Head of caudate nucleus (tissue), 42 donors: ENCODE measurements around the gene HTD2.
"Not testable (repeated sequence)": the region's sequence is repeated elsewhere in the genome, so short reads cannot be mapped to it uniquely, and the experiment has no call there.

ENCODE experiments used
- DNase-seq, 42 donors: peaks; one replicate each; pipeline versions ENCODE4 v3.0.0 to v3.0.0-alpha.2; 2020 to 2021; ENCODE audit warnings: mixed read lengths in 7 of 42
- intact Hi-C: fragments of 100-400 bp; cut with DNase I; formaldehyde crosslinking; loops from one replicate; pipeline ENCODE4 v1.15.0; 2022

Gene HTD2

DNA sequence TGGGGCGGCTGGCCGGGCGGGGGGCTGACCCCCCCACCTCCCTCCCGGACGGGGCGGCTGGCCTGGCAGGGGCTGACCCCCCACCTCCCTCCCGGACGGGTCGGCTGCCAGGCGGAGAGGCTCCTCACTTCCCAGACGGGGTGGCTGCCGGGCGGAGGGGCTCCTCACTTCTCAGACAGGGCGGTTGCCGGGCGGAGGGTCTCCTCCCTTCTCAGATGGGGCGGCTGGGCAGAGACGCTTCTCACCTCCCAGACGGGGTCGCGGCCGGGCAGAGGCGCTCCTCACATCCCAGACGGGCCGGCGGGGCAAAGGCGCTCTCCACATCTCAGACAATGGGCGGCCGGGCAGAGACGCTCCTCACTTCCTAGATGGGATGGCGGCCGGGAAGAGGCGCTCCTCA is 15.9 kb upstream of the HTD2 start:
- intact Hi-C loops: not testable (repeated sequence)

DNA sequence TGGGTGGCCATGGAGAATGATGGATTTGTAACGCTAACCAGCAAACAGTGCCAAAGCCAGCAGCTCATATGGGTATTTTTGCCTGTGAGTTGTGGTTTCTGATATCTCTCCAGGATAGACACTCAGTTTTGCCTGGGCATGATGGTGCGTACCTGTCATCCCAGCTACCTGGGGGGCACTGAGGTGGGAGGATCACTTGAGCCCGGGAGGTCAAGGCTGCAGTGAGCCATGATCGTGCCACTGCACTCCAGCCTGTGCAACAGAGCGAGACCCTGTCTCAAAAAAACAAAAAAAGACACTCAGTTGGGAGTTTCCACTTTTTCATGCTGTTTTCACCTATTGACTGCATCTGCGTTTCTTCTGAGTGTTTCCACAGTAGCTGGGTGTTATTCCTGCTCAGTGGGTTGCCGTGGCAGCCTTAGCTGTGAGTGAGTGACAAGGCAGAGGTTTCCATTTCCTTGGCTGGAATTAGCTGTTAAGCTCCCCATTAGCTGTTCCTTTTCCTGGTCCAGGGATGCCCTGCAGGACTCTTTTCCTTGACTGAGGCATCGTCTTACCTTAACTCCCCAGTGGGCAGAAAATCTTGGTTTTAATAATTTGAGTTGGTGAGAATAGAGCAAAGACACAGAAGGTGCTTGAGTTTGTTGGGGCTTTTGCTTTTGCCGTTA is 14.5 kb upstream of the HTD2 start:
- intact Hi-C loops: no loop called here

More for the DNA sequence above, 15.9 kb upstream of the HTD2 start:
- DNase-seq: not testable (repeated sequence)

DNA sequence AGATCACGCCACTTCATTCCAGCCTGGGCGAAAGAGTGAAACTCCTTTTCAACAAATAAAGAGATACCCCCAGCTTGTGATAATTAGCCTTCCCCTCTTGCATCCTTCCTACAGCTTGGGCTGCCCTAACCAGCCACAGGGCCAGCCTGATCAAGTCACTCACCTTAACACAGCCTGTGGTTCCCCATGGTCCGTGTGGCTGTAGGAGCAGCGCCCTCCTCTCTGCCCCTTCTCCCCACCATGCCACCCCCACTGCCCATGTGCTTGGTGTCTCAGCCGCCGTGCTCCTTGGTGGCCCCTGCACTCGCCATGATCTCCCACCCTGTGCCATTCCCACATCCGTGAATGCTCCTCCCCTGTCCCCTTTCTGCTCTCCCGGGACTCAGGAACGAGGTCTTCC is 13.5 kb upstream of the HTD2 start:
- intact Hi-C loops: no loop called here
- no peak for DNase-seq

More for the DNA sequence above, 14.5 kb upstream of the HTD2 start:
- DNase-seq: peak in 3 of 42 donors; percentile 29 to 55 (median 38)

DNA sequence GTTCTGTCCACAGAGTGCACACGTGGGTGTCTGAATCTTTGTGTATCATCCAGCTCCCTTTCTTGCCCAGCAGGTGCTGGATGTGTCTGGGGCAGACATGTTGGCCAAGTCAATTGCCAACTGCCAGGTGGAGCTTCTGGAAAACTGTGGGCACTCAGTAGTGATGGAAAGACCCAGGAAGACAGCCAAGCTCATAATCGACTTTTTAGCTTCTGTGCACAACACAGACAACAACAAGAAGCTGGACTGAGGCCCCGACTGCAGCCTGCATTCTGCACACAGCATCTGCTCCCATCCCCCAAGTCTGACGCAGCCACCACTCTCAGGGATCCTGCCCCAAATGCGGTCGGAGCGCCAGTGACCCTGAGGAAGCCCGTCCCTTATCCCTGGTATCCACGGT is 12.8 kb upstream of the HTD2 start:
- intact Hi-C loops: no loop called here

DNA sequence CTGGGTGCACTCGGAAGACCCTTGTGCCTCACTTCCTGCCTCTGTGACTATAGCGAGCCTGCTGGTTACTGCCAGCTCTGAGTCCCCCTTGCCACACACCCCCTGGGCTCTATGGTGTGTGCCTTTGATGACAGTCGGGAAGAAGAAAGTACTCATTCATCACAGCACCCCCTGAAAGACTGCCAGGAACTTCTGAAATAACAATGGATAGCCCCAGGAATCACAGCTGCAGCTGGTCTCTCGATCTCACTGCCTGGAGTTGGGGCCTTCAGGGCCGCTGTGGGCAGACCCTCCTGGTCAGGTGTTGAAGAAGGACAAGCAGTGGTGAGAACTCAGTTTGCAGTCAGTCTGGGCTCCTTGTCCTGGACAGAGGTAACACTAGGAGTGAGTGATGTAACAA is 10.1 kb upstream of the HTD2 start:
- peak; percentile 32 to 91 (median 76) for DNase-seq
- intact Hi-C loops: loop anchor here (5.0 kb wide), 1 partner anchor 59 kb away; the partner anchor contains the start of gene ABHD6

More for the DNA sequence above, 12.8 kb upstream of the HTD2 start:
- peak; percentile 38 to 89 (median 64) for DNase-seq

DNA sequence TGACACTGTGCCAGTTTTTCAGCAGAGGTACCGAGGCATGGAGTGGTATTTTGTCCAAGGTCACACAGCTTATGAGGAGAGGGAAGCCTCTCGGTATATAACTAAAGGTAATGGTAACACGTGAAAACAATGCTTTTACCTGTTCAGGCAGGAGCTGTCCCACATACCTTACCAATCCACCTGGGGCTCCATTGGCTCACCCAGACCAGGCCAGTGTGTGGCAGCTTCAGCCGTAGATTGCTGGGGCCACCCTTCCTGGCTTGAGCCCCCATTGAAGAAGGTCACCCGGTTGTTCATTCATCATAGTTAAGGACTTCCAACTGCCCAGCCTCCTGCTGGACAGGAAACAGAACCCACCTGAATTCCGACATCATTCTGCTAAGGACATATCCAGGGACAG is 9.5 kb upstream of the HTD2 start:
- intact Hi-C loops: loop anchor here (5.0 kb wide), 1 partner anchor 60 kb away; the partner anchor contains the start of gene ABHD6

DNA sequence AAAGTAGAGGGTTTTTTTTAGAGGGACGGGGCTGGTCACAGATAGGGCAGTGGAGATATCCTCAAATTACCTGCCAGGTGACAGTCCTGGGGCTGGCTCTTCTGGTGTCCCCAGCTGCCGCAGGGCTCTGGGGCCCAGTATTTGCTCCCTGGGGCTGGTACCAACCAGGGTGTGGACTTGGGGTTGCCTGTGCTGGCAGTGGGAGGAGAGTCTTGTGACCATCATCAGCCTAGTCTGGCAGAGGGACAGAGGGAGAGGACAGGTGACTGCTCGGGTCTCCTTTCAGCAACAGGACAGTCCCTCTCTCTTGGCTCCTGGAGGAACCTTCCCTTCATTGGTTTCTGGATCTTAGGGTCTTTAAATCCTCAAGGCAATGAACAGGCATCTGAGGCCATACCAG is 8.1 kb upstream of the HTD2 start:
- DNase-seq: no peak
- intact Hi-C loops: loop anchor here (5.0 kb wide), 1 partner anchor 61 kb away; the partner anchor contains the start of gene ABHD6

More for the DNA sequence above, 9.5 kb upstream of the HTD2 start:
- DNase-seq: no peak

DNA sequence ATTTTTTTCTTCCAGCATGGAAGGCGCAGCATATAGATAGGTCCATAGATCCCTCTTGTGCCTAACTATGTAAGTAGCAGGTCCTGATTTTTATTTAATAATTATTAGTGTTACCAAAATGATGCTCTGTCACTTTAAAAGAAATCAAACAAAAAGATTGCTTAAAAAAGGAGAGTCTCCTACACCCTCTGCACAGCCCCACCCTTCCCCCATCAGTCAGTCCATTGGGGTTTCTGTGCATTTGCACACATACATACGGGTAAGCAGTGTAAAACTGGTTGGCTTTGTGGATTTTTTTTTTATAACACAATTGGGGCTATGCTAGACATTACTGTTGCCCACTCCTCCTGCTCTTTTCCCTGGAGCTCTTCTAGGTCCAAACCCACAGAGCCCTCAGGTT is 7.2 kb upstream of the HTD2 start:
- no peak for DNase-seq
- intact Hi-C loops: loop anchor here (5.0 kb wide), 1 partner anchor 62 kb away; the partner anchor contains the start of gene ABHD6

DNA sequence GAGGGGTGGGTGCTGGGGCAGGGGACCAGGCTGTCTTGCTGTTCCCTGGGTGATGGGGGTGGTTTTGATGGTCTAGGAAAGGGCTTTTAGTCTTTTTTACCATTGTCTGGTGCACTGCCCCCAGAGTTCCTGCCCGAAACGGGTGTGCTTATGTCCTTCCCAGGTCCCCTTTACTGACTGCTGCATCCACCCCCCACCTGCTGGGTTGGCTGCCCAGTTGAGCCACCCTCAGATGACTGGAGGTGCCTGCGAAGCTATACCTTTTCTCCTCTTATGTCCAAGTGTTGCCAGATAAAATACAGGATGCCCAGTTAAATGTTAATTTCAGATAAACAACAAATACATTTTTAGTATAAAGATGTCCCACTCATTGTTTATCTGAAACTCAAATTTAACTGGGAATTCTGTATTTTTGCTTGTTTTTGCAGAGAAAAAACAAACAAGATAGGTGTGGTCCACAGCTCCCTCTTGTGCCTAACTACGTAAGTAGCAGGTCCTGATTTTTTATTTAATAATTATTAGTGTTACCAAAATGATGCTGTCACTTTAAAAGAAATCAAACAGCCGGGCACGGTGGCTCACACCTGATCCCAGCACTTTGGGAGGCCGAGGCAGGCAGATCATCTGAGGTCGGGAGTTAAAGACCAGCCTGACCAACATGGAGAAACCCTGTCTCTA is 6.3 kb upstream of the HTD2 start:
- intact Hi-C loops: loop anchor here (2.0 to 10.0 kb wide), 3 partner anchors 63 to 285 kb away; partner anchors contain the start of gene ABHD6
- DNase-seq: peak in 3 of 42 donors; percentile 39 to 68 (median 59)

DNA sequence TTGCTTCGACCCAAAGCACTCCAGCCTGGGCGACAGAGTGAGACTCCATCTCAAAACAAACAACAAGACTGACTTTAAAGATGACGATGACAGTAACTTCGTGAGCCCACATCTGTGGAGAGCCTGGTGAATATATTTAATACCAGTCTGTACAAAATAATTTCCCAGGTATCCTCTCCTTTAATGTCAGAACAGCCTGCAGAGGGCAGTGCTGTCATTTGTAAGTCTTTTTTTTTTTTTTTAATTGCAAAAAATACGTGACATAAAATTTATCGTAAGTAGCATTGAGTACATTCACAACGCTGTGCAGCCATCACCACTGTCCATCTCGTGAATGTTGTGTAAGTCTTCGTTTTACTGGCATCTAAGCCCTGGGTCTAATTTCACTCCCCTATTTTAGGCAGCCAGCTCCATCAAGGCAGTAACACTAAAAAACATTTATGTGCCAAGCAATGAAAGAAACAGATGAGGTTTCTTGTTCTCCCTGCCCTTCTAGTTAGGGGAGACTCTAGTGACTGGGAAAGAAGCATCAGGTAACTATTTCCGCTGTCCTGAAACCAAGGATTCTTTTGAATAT is 1.4 kb downstream of the HTD2 start:
- intact Hi-C loops: loop anchor here (5.0 to 10.0 kb wide), 3 partner anchors 185 to 293 kb away; partner anchors contain the start of gene KCTD6
- no peak for DNase-seq

DNA sequence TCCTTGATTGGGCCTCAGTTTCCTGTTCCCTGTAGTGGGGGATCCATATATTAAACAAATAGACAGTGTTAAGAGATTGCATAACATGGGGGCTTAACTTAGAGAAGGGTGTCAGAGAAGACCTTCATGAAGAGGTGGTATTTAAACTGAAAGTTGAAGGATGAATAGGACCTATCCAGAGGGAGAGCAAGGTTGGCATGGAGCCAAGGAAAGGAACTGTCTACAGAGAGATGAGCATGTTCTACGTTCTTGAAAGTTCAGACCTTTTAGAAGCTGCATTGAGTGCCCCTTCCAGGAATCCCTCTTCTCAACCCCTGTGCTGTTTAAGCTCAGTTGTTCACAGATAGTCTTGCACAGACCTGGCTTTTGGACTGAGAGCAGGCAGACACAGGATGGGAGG is 2.4 kb downstream of the HTD2 start:
- intact Hi-C loops: loop anchor here (5.0 to 10.0 kb wide), 3 partner anchors 184 to 294 kb away; partner anchors contain the start of gene KCTD6
- DNase-seq: peak in 3 of 42 donors; percentile 28 to 64 (median 29)

DNA sequence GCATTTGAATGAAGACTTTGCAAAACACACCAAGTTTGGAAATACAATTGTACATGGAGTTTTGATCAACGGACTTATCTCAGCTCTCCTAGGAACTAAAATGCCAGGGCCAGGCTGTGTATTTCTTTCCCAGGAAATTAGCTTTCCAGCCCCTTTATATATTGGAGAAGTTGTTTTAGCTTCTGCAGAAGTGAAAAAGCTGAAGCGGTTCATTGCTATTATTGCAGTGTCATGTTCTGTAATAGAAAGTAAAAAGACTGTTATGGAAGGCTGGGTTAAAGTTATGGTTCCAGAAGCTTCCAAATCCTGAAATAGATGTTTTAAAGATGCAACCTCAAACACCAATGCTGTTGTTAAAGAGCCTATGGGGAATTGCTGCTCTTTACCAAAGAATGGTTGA is 11.5 kb downstream of the HTD2 start:
- no peak for DNase-seq
- intact Hi-C loops: no loop called here

DNA sequence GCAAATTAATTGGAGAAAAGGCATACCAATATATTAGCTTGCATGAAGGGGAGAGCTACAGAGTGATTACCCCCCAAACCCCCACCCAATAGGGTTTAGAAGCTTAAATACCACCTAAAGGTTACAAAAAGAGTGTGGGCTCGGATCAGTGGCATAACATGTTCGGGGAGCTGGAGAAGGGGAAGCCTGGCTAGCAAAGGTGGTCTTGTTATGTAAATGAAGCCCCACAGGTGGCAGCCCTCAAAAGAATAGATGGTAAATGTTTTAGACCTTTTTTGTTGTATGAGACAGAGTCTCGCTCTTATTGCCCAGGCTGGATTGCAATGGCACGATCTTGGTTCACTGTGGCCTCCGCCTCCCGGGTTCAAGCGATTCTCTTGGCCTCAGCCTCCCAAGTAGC is 15.5 kb downstream of the HTD2 start:
- no peak for DNase-seq
- intact Hi-C loops: loop anchor here (5.0 kb wide), 1 partner anchor 216 kb away; the partner anchor contains the start of gene ACOX2

DNA sequence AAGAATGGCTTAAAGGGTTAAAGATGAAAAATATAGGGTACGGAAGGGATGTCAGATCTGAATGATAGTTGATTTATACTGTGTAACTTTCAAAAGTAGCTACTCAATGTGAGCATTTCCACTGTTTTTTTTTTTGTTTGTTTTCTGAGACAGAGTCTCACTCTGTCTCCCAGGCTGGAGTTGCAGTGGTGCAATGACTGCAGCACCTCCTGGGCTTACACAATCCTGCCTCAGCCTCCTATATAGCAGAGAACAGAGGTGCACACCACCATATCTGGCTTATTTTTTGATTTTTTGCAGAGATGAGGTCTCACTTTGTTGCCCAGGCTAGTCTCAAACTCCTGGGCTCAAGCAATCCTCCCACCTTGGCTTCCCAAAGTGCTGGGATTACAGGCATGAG is 16.5 kb downstream of the HTD2 start:
- intact Hi-C loops: loop anchor here (5.0 kb wide), 1 partner anchor 215 kb away; the partner anchor contains the start of gene ACOX2
- DNase-seq: peak in 1 of 42 donors; percentile 9

DNA sequence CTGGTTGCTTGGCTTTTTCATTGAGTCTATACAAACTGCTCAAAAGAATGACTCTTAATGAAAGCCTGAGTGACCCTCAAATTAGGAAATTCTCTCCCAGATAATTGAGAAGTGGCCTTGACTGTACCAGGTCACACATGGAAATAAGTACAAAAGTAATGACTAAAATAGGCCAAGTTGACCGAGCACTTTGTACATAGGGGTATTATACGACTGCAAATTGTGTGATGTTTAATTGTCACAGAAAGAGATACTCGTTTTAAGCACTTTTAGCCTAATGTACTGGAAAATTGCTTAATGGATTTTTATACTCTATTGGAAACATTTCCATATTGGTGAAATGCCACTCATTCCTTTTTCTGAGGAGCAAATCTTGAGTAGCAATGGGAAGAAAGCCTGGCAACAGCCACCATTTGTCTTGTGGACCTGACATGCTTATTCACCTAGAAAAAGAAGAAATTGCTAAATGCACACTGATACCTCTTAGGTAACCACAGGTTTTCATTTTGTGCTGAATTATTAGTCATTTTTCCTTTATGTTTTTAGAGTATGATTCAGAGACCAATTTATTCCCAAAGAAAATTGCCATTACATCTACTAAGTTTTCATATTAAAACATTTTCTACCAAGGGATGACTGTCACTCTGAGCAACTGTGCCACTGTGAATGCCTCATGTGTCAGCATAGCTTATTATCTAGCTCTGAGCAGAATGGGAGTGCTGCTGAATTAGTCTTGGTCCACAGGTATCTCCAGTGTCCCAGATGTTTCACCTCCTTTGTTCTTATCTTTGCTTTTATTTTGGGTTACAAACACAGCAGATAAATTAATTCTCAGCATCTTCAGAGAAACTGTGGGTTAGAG is 17.4 kb downstream of the HTD2 start:
- intact Hi-C loops: loop anchor here (5.0 kb wide), 1 partner anchor 214 kb away; the partner anchor contains the start of gene ACOX2
- DNase-seq: peak in 9 of 42 donors; percentile 25 to 58 (median 34)

DNA sequence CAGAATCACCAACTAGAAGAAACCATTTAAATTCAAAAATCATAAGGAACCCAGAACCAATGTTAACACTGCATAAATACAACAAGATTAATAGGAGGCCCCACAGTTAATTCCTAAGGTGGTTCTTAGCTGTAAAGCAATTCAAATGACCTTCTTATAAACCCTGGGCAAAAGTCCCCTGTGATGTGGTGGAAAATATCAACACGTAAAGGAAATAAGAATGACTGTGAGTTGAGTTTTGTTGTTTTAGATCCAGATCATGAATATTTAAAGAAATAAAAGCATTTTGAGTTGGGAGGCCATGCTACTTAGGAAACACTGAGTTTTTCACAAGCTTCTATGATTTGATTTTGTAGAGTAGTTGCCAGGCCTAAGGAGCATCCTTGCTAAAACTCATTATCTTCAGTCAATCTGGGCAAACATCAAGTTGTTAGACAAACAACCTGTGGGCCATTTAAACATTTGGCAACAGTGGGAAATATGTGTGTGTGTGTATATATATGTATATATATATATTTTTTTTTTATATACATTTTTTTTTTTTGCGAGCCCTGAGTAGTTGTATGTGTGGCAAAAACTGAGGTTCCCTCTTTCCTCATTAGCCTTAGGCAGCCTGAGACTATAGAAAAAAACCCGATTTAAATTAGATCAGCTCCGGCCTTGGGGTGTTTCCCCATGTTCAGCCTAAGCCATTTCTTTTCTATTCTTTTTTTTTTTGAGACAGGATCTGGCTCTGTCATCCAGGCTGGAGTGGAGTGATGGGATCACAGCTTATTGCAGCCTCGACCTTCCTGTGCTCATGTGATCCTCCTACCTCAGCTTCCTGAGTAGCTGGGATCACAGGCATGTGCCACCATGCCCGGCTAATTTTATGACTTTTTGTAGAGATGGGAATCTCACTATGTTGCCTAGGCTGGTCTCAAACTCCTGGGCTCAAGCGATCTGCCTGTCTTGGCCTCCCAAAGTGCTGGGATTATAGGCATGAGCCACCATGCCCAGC is 18.4 kb downstream of the HTD2 start:
- intact Hi-C loops: loop anchor here (5.0 kb wide), 1 partner anchor 213 kb away; the partner anchor contains the start of gene ACOX2
- DNase-seq: no peak

DNA sequence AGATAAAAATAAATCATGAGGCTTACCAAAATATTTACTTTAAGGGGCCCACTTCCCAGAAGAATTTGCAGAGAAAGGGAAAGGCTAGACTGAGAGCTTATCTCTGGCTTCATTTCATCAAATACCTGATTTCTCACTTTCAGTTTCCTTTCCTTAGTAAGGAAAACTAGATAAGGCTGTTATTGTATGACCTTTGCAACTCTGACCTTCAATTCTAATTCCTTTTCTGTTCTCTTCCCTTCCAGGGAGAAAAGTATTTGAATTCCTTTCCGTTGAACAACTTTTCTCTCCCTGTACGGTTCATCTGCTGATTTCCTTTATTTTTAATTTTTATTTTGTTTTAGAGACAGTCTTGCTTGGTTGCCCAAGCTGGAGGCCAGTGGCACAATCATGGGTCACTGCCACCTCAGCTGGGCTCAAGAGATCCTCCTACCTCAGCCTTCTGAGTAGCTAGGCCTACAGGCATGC is 19.2 kb downstream of the HTD2 start:
- intact Hi-C loops: no loop called here
- DNase-seq: no peak
